ENCODE data around the gene PPP4C.

DNA sequence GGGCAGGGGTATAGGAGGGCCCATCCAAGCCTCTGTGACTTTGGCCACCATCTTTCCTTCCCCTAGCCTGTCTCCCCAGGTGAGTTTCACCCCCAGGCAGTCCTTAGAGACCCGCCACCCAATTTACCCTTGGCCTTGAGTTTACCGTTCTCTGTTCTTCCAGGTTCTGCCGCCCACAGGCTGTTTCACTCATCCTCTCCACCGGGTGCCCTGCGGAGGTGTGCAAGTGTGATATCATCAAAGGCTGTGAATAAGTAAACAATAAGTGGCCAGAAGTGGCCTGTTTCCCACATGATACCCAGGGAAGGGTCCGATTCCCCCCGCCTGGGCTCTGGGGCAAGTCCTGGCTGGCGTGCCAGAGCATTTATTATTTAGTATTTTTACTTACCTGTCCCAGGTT is 29.6 kb upstream of the PPP4C start:
- TF ChIP-seq, protein P1, sequence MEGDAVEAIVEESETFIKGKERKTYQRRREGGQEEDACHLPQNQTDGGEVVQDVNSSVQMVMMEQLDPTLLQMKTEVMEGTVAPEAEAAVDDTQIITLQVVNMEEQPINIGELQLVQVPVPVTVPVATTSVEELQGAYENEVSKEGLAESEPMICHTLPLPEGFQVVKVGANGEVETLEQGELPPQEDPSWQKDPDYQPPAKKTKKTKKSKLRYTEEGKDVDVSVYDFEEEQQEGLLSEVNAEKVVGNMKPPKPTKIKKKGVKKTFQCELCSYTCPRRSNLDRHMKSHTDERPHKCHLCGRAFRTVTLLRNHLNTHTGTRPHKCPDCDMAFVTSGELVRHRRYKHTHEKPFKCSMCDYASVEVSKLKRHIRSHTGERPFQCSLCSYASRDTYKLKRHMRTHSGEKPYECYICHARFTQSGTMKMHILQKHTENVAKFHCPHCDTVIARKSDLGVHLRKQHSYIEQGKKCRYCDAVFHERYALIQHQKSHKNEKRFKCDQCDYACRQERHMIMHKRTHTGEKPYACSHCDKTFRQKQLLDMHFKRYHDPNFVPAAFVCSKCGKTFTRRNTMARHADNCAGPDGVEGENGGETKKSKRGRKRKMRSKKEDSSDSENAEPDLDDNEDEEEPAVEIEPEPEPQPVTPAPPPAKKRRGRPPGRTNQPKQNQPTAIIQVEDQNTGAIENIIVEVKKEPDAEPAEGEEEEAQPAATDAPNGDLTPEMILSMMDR (IDR thresholded peaks at IDR 0.05): no peak
- TF ChIP-seq POLR2A (IDR thresholded peaks at IDR 0.05): no peak
